ENCODE results near the gene WASHC3. TPM values are rescaled to one million over a fixed set of nuclear protein-coding genes. Genes with fewer than 3 reads are reported as not detected.

The WASHC3 gene, protein sequence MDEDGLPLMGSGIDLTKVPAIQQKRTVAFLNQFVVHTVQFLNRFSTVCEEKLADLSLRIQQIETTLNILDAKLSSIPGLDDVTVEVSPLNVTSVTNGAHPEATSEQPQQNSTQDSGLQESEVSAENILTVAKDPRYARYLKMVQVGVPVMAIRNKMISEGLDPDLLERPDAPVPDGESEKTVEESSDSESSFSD
- total RNA-seq, result 10 to 100 TPM; 39.7 to 63.1 (median 55.0) TPM

DNA sequence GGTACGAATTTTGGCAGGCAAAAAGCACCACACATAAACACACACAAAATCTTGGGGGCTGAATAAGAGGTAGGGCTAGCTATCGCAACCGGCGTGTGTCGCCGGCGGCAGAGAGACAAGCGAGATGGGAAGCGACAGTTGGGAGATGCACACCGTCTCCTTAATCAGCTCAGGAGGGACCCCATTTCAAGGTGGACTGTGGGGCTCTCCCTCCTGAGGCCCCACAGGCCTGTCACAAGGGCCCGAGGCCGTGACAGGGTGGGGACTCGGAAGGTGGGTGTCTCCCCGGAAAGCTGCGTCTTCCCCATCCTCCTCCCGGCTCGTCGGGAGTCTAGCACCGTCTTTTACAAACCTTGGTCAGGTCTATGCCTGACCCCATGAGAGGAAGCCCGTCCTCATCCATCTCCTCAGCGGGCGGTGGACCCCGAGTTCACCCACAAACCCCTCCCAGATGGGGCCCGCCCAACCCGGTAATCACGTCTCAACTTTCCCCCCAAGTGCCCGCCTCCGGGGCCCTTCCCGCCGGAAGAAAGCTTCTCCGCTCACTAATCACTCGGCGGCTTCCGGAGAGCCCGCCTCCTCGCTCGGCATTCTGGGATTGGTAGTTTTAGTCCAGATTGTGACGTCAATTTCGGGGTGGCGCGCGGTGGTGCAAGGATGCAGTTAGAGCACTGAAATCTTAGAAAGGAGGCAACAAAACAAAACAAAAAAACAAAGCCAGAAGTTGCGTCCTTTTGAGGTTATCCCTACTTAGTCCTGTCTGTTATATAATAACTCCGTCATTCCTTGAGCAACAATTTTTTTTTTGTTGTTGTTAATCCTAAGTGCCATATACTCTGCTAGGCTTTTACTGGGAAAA is at the start of gene WASHC3:
TSS of gene WASHC3 (minus strand) at position 432 of the 859 bp plus-strand sequence. CDS start at position 403, 29 bp downstream.
- peak in 1 of 2 donors; percentile 81 for TF ChIP-seq POLR2A (IDR thresholded peaks at IDR 0.05)
- TF ChIP-seq POLR2AphosphoS5 (IDR thresholded peaks at IDR 0.05), result peak in 2 of 3 donors; percentile 53 to 66
- TF ChIP-seq EP300 (IDR thresholded peaks at IDR 0.05), result no peak
- TF ChIP-seq, protein P1, sequence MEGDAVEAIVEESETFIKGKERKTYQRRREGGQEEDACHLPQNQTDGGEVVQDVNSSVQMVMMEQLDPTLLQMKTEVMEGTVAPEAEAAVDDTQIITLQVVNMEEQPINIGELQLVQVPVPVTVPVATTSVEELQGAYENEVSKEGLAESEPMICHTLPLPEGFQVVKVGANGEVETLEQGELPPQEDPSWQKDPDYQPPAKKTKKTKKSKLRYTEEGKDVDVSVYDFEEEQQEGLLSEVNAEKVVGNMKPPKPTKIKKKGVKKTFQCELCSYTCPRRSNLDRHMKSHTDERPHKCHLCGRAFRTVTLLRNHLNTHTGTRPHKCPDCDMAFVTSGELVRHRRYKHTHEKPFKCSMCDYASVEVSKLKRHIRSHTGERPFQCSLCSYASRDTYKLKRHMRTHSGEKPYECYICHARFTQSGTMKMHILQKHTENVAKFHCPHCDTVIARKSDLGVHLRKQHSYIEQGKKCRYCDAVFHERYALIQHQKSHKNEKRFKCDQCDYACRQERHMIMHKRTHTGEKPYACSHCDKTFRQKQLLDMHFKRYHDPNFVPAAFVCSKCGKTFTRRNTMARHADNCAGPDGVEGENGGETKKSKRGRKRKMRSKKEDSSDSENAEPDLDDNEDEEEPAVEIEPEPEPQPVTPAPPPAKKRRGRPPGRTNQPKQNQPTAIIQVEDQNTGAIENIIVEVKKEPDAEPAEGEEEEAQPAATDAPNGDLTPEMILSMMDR (IDR thresholded peaks at IDR 0.05), result no peak
- Histone ChIP-seq H3K9me3 (no peaks in the 10 kb centered on the region), H3K27me3 (no peaks in the 10 kb centered on the region), H3K27ac (peak within 1 kb of the TSS; percentile 93), H3K4me1 (peaks cover 12% of the 10 kb centered on the region), H3K4me3 (peak within 1 kb of the TSS; percentile 96), H3K36me3 (peaks cover 6% of the 10 kb centered on the region)
- WGBS, result 2% methylated on average over 32 of the region's 44 CpGs
- peak; percentile 98 for DNase-seq (ENCODE audit: low spot score in 2 of 2)

GRCh38 chr12:102110782-102111181 is 49.0 kb upstream of the WASHC3 start:
- no peak for DNase-seq (ENCODE audit: low spot score in 2 of 2)
- no peak for TF ChIP-seq EP300 (IDR thresholded peaks at IDR 0.05)
- TF ChIP-seq POLR2AphosphoS5 (IDR thresholded peaks at IDR 0.05), result no peak
- TF ChIP-seq, protein P1 (IDR thresholded peaks at IDR 0.05), result no peak
- no peak for TF ChIP-seq POLR2A (IDR thresholded peaks at IDR 0.05)
- Histone ChIP-seq H3K27ac (no peak overlapping the region), H3K4me3 (no peak overlapping the region), H3K27me3 (no peaks in the 10 kb centered on the region), H3K4me1 (peaks cover 9% of the 10 kb centered on the region), H3K9me3 (no peaks in the 10 kb centered on the region), H3K36me3 (peaks cover 22% of the 10 kb centered on the region)

DNA sequence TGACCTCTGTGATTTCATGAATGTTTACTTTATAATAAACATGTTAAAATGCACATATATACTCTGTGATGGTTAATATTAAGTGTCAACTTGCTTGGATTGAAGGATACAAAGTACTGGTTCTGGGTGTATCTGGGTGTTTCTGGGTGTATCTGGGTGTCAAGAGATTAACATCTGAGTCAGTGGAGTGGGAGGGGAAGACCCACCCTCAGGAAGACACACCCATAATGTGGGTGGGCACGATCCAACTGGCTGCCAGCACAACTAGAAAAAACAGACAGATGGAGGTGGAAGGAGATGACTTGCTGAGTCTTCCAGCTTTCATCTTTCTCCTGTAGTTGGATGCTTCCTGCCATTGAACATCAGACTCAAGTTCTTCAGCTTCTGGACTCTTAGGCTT is 46.2 kb upstream of the WASHC3 start:
- Histone ChIP-seq H3K36me3 (peaks cover 29% of the 10 kb centered on the region), H3K4me1 (no peaks in the 10 kb centered on the region), H3K27me3 (no peaks in the 10 kb centered on the region), H3K9me3 (no peaks in the 10 kb centered on the region), H3K4me3 (no peak overlapping the region), H3K27ac (no peak overlapping the region)
- 40% methylated on average over 1 of the region's 1 CpG for WGBS
- no peak for DNase-seq (ENCODE audit: low spot score in 2 of 2)
- TF ChIP-seq POLR2A (IDR thresholded peaks at IDR 0.05) (no peak), EP300 (IDR thresholded peaks at IDR 0.05) (no peak), POLR2AphosphoS5 (IDR thresholded peaks at IDR 0.05) (no peak)
- TF ChIP-seq, protein P1 (IDR thresholded peaks at IDR 0.05), result no peak

GRCh38 chr12:102106905-102107304 is 45.1 kb upstream of the WASHC3 start:
- DNase-seq (ENCODE audit: low spot score in 2 of 2), result no peak
- TF ChIP-seq POLR2AphosphoS5 (IDR thresholded peaks at IDR 0.05) (no peak), EP300 (IDR thresholded peaks at IDR 0.05) (no peak), POLR2A (IDR thresholded peaks at IDR 0.05) (no peak)
- TF ChIP-seq, protein P1 (IDR thresholded peaks at IDR 0.05), result no peak
- Histone ChIP-seq H3K4me3 (no peak overlapping the region), H3K27me3 (no peaks in the 10 kb centered on the region), H3K27ac (no peak overlapping the region), H3K4me1 (no peaks in the 10 kb centered on the region), H3K9me3 (no peaks in the 10 kb centered on the region), H3K36me3 (peaks cover 29% of the 10 kb centered on the region)
- WGBS, result 88% methylated on average over 3 of the region's 3 CpGs

DNA sequence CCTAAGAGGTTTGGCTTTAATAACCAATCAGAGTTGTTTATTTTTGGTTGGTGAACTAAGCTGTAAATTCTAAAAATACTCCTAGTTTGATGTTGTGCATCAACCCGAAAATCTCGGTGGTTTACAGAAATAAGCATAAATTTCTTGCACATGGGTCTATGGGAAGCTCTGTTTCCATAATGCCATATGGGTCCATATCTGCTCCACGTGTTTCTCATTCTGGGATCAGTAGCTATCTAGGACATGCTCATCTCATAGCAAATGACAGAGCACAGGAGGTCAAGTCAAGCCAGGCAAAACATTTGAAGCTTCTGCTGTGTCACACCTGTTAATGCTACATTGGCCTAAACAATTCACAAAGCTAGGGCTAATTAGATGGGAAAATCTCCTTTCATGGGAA is 35.1 kb upstream of the WASHC3 start:
- no peaks in the 10 kb centered on the region for H3K9me3 ChIP-seq
- 87% methylated on average over 3 of the region's 3 CpGs for WGBS
- no peak overlapping the region for H3K4me3 ChIP-seq
- no peak for DNase-seq (ENCODE audit: low spot score in 2 of 2)
- H3K4me1 ChIP-seq, result no peaks in the 10 kb centered on the region
- H3K36me3 ChIP-seq, result peaks cover 20% of the 10 kb centered on the region
- no peaks in the 10 kb centered on the region for H3K27me3 ChIP-seq
- H3K27ac ChIP-seq, result no peak overlapping the region
- TF ChIP-seq POLR2AphosphoS5 (IDR thresholded peaks at IDR 0.05) (no peak), EP300 (IDR thresholded peaks at IDR 0.05) (no peak), POLR2A (IDR thresholded peaks at IDR 0.05) (no peak)
- TF ChIP-seq, protein P1 (IDR thresholded peaks at IDR 0.05), result no peak

Measured in suprapubic skin (tissue), 4 donors.